Nephron (organoid): ENCODE results near the gene MED6.

ENCODE experiments used
- H3K27ac Mint-ChIP-seq, 3 experiments: 2 replicates each; pipeline ENCODE4 v1.8.0; 2020; ENCODE audit warnings: mixed read lengths in 3 of 3, mild to moderate bottlenecking in 2 of 3, moderate library complexity in 1 of 3
- H3K27me3 Mint-ChIP-seq: 2 replicates; pipeline ENCODE4 v1.8.0; 2021; ENCODE audit warnings: low read depth, mild to moderate bottlenecking, moderate library complexity, mixed read lengths
- H3K36me3 Mint-ChIP-seq: 2 replicates; pipeline ENCODE4 v1.8.0; 2020; ENCODE audit warnings: low read depth, mixed read lengths
- H3K4me1 Mint-ChIP-seq: 2 replicates; pipeline ENCODE4 v1.8.0; 2020; ENCODE audit warnings: mixed read lengths
- H3K4me3 Mint-ChIP-seq, 3 experiments: 2 replicates each; pipeline ENCODE4 v1.8.0; 2020; ENCODE audit warnings: mild to moderate bottlenecking in 3 of 3, mixed read lengths in 3 of 3, moderate library complexity in 2 of 3
- H3K9me3 Mint-ChIP-seq: 2 replicates; pipeline ENCODE4 v1.8.0; 2020; ENCODE audit warnings: mixed read lengths
- TF ChIP-seq, protein P1 (sequence below), 3 experiments: fragments of 200-600 bp; sonication (generic); IDR thresholded peaks; one replicate each; pipeline ENCODE4 v1.5.0; 2021; ENCODE audit warnings: antibody characterized with exemption in 3 of 3; ENCODE audit not compliant: unreplicated experiment in 3 of 3

Gene MED6

GRCh38 chr14:70600382-70601157 lies at the start of gene MED6:
TSS of gene MED6 (minus strand) at chr14:70600655. CDS start at chr14:70600637, 18 bp downstream.
- H3K4me1 Mint-ChIP-seq = peaks cover 36% of the 10 kb centered on the region
- peak within 1 kb of the TSS; percentile 90 to 96 (median 96) for H3K27ac Mint-ChIP-seq
- no peaks in the 10 kb centered on the region for H3K27me3 Mint-ChIP-seq
- TF ChIP-seq, protein P1, sequence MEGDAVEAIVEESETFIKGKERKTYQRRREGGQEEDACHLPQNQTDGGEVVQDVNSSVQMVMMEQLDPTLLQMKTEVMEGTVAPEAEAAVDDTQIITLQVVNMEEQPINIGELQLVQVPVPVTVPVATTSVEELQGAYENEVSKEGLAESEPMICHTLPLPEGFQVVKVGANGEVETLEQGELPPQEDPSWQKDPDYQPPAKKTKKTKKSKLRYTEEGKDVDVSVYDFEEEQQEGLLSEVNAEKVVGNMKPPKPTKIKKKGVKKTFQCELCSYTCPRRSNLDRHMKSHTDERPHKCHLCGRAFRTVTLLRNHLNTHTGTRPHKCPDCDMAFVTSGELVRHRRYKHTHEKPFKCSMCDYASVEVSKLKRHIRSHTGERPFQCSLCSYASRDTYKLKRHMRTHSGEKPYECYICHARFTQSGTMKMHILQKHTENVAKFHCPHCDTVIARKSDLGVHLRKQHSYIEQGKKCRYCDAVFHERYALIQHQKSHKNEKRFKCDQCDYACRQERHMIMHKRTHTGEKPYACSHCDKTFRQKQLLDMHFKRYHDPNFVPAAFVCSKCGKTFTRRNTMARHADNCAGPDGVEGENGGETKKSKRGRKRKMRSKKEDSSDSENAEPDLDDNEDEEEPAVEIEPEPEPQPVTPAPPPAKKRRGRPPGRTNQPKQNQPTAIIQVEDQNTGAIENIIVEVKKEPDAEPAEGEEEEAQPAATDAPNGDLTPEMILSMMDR (IDR thresholded peaks at IDR 0.05; ENCODE audit: unreplicated experiment in 3 of 3) = no peak
- H3K36me3 Mint-ChIP-seq = peaks cover 5% of the 10 kb centered on the region
- no peaks in the 10 kb centered on the region for H3K9me3 Mint-ChIP-seq
- H3K4me3 Mint-ChIP-seq = peak within 1 kb of the TSS; percentile 100

GRCh38 chr14:70649803-70650202 lies 49.3 kb upstream of the MED6 start:
- H3K36me3 Mint-ChIP-seq = no peaks in the 10 kb centered on the region
- H3K27me3 Mint-ChIP-seq = peaks cover 7% of the 10 kb centered on the region
- H3K27ac Mint-ChIP-seq = no peak overlapping the region
- peaks cover 6% of the 10 kb centered on the region for H3K4me1 Mint-ChIP-seq
- H3K9me3 Mint-ChIP-seq = no peaks in the 10 kb centered on the region
- no peak overlapping the region for H3K4me3 Mint-ChIP-seq
- TF ChIP-seq, protein P1 (IDR thresholded peaks at IDR 0.05; ENCODE audit: unreplicated experiment in 3 of 3) = no peak

DNA sequence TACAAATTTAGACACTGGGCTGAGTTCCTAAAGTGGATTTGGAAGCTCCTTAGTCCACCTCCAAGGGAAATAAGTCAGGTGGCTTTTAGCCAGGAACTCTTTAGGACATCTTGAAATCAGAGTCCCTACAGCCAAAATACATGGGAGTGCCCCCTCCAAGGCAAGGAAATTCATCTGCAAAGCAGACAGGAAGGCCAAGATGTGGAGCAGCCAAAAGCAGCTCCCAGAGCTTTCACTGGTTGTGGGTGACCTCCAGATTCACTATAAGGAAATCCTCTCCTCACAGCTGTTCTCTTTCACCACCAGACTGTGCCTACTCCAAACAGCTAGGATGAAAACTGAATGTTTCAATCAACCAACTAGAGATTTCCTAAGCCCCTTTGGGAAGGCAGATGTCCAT lies 47.9 kb upstream of the MED6 start:
- peaks cover 11% of the 10 kb centered on the region for H3K4me1 Mint-ChIP-seq
- peaks cover 14% of the 10 kb centered on the region for H3K27me3 Mint-ChIP-seq
- no peaks in the 10 kb centered on the region for H3K36me3 Mint-ChIP-seq
- TF ChIP-seq, protein P1 (IDR thresholded peaks at IDR 0.05; ENCODE audit: unreplicated experiment in 3 of 3) = no peak
- H3K27ac Mint-ChIP-seq = no peak overlapping the region
- H3K9me3 Mint-ChIP-seq = no peaks in the 10 kb centered on the region
- no peak overlapping the region for H3K4me3 Mint-ChIP-seq

GRCh38 chr14:70646705-70647104 lies 46.2 kb upstream of the MED6 start:
- TF ChIP-seq, protein P1 (IDR thresholded peaks at IDR 0.05; ENCODE audit: unreplicated experiment in 3 of 3) = no peak
- H3K4me3 Mint-ChIP-seq = no peak overlapping the region
- H3K4me1 Mint-ChIP-seq = peaks cover 19% of the 10 kb centered on the region
- H3K27me3 Mint-ChIP-seq = peaks cover 27% of the 10 kb centered on the region
- H3K27ac Mint-ChIP-seq = no peak overlapping the region
- H3K36me3 Mint-ChIP-seq = no peaks in the 10 kb centered on the region
- no peaks in the 10 kb centered on the region for H3K9me3 Mint-ChIP-seq

DNA sequence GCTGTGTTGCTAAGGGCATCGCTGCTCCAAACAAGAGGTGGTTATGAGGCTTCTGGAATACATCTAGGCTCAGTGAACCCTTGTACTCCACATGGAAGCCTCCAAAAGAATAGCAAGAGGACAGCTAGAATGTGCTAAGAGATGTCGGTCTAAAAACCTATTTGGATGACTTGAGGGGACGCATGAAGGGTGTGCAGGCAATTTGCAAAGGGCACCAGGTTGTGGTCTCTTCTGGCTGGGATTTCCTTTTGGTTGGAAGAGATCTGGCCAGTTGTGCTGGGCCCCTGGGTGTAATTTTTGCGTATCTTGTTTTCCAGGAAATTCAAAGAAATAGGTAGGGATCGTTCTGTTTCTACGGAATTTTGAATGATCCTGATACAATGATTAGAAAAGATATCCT lies 45.4 kb upstream of the MED6 start:
- Mint-ChIP-seq H3K27me3 (peaks cover 34% of the 10 kb centered on the region), H3K27ac (no peak overlapping the region), H3K9me3 (no peaks in the 10 kb centered on the region), H3K36me3 (no peaks in the 10 kb centered on the region), H3K4me3 (no peak overlapping the region), H3K4me1 (peaks cover 24% of the 10 kb centered on the region)
- TF ChIP-seq, protein P1 (IDR thresholded peaks at IDR 0.05; ENCODE audit: unreplicated experiment in 3 of 3) = no peak

GRCh38 chr14:70643967-70644366 lies 43.5 kb upstream of the MED6 start:
- Mint-ChIP-seq H3K9me3 (no peaks in the 10 kb centered on the region), H3K4me3 (peak overlapping the region in 2 of 3 experiments; percentile 88), H3K27ac (no peak overlapping the region), H3K4me1 (peaks cover 26% of the 10 kb centered on the region), H3K36me3 (no peaks in the 10 kb centered on the region), H3K27me3 (peaks cover 51% of the 10 kb centered on the region)
- TF ChIP-seq, protein P1 (IDR thresholded peaks at IDR 0.05; ENCODE audit: unreplicated experiment in 3 of 3) = no peak
